Transverse colon (tissue), 4 donors: Measurements from ENCODE around the gene CAPN9. TPM values are rescaled to one million over a fixed set of nuclear protein-coding genes. Genes with fewer than 3 reads are reported as not detected.
"Not testable (repeated sequence)": the region's sequence is repeated elsewhere in the genome, so short reads cannot be mapped to it uniquely, and the experiment has no call there.

Source experiments
- DNase-seq: peaks from one replicate; pipeline ENCODE4 v3.0.0-alpha.2; 2019
- H3K27ac ChIP-seq, 4 donors: fragments of 200-600 bp; sonication (generic); 2 replicates each; pipeline ENCODE4 v1.5.1; 2016 to 2018; ENCODE audit warnings: inconsistent platforms in 4 of 4
- H3K27me3 ChIP-seq: fragments of 200-600 bp; sonication (generic); 2 replicates; pipeline ENCODE4 v1.5.1; 2017; ENCODE audit warnings: inconsistent platforms
- H3K36me3 ChIP-seq, 4 donors: fragments of 200-600 bp; sonication (generic); 2 replicates each; pipeline ENCODE4 v1.5.1; 2017 to 2019; ENCODE audit warnings: inconsistent platforms in 4 of 4
- H3K4me1 ChIP-seq, 4 donors: fragments of 200-600 bp; sonication (generic); 2 replicates each; pipeline ENCODE4 v1.5.1; 2017 to 2020; ENCODE audit warnings: inconsistent platforms in 4 of 4
- H3K4me3 ChIP-seq, 4 donors: fragments of 200-600 bp; sonication (generic); 1 replicate in 1 of 4; 2 replicates in 3 of 4; pipeline versions ENCODE4 v1.5.1 to v1.6.1; 2017 to 2019; ENCODE audit warnings: inconsistent platforms in 4 of 4
- H3K9me3 ChIP-seq, 2 donors: fragments of 200-600 bp; sonication (generic); 2 replicates each; pipeline ENCODE4 v1.5.1; 2017 to 2019; ENCODE audit warnings: inconsistent platforms in 2 of 2
- CTCF ChIP-seq, 5 experiments: fragments of 200-600 bp in 3 of 5; fragments of 450-650 bp in 2 of 5; sonication (generic) in 3 of 5; IDR thresholded peaks; 1 replicate in 2 of 5; 2 replicates in 3 of 5; pipeline ENCODE4 v1.5.1; 2016 to 2017; ENCODE audit warnings: antibody characterized with exemption in 5 of 5, inconsistent platforms in 3 of 5, mild to moderate bottlenecking in 2 of 5, moderate library complexity in 1 of 5
- EP300 ChIP-seq: sonication (generic); formaldehyde crosslinking; IDR thresholded peaks from one replicate; pipeline ENCODE4 v1.6.1; 2017; ENCODE audit warnings: antibody characterized with exemption, low read depth
- POLR2A ChIP-seq: fragments of 450-650 bp; IDR thresholded peaks from one replicate; pipeline ENCODE4 v1.6.1; 2016; ENCODE audit warnings: antibody characterized with exemption, mild to moderate bottlenecking, moderate library complexity
- POLR2AphosphoS5 ChIP-seq, 3 donors: sonication (generic); formaldehyde crosslinking; IDR thresholded peaks; one replicate each; pipeline ENCODE4 v1.6.1; 2016; ENCODE audit warnings: antibody characterized with exemption in 3 of 3
- WGBS, 2 donors: methylation state at CpG; one replicate each; pipeline ENCODE4 v1.1.5; 2018; ENCODE audit warnings: low coverage in 1 of 2; 5-methylcytosine and 5-hydroxymethylcytosine counted together
- in situ Hi-C, 4 donors: fragments of 200-750 bp; cut with MboI; loops; one replicate each; pipeline versions ENCODE4 v1.15.0 to v1.15.1; 2017; ENCODE audit warnings: low sequenced_read_pairs in 3 of 4, low pct_ligation_motif_present in 1 of 4, low pct_unique_long_range_greater_than_20kb in 1 of 4
- intact Hi-C: fragments of 100-400 bp; cut with DNase I; formaldehyde crosslinking; loops from one replicate; pipeline ENCODE4 v1.15.1; 2023; ENCODE audit warnings: low total_unique reads
- total RNA-seq, 4 donors: library from RNA; depleted of rRNA; stranded (reverse); fragments of >200 nt; gene quantifications; one replicate each; pipeline ENCODE4 v1.1.0, GENCODE V29; 2016

Gene CAPN9
- total RNA-seq: 10 to 100 TPM; 26.3 to 59.9 (median 32.7) TPM

GRCh38 chr1:230747127-230747730, at the start of gene CAPN9:
CAPN9 (plus strand) TSS chr1:230747388; CDS start chr1:230747497, 109 bp downstream.
- TF ChIP-seq POLR2AphosphoS5 (IDR thresholded peaks at IDR 0.05) (no peak), POLR2A (peak; percentile 55)
- peak; percentile 32 for DNase-seq
- 65% methylated on average over 14 of the region's 14 CpGs; no CpG with 5 or more reads in 1 of the 2 donors for WGBS, 2 donors
- peaks cover 0 to 19% (median 12%) of the 10 kb centered on the region in 4 donors for H3K4me1 ChIP-seq
- intact Hi-C loops: no loop called here
- no peaks in the 10 kb centered on the region for H3K36me3 ChIP-seq
- H3K4me3 ChIP-seq: peak within 1 kb of the TSS in 2 of 4 donors; percentile 18 to 24
- H3K9me3 ChIP-seq: no peaks in the 10 kb centered on the region
- H3K27me3 ChIP-seq: no peaks in the 10 kb centered on the region
- in situ Hi-C loops: no loop called here
- H3K27ac ChIP-seq: peak within 1 kb of the TSS; percentile 55 to 89 (median 60)

- Histone ChIP-seq H3K4me1 (no peaks in the 10 kb centered on the region), H3K9me3 (no peaks in the 10 kb centered on the region), H3K36me3 (peaks cover 0 to 8% (median 3%) of the 10 kb centered on the region in 4 donors), H3K4me3 (no peak overlapping the region), H3K27ac (no peak overlapping the region), H3K27me3 (no peaks in the 10 kb centered on the region)
- in situ Hi-C loops (no loop called here), intact Hi-C loops (no loop called here)
- WGBS, 2 donors: 93% methylated on average over 14 of the region's 14 CpGs; no CpG with 5 or more reads in 1 of the 2 donors
- TF ChIP-seq EP300 (no peak), POLR2A (no peak), POLR2AphosphoS5 (IDR thresholded peaks at IDR 0.05) (no peak), CTCF (IDR thresholded peaks at IDR 0.05) (no peak)
- DNase-seq: no peak
Observed at GRCh38 chr1:230698130-230698529, 49.1 kb upstream of the CAPN9 start.

GRCh38 chr1:230698964-230699363, 48.2 kb upstream of the CAPN9 start:
- H3K4me1 ChIP-seq, intact Hi-C loops, in situ Hi-C loops: not testable (repeated sequence)

GRCh38 chr1:230699716-230700115, 47.5 kb upstream of the CAPN9 start:
- no peak for DNase-seq
- Histone ChIP-seq H3K4me3 (no peak overlapping the region), H3K27ac (no peak overlapping the region), H3K36me3 (no peaks in the 10 kb centered on the region), H3K4me1 (no peaks in the 10 kb centered on the region), H3K9me3 (no peaks in the 10 kb centered on the region), H3K27me3 (no peaks in the 10 kb centered on the region)
- TF ChIP-seq POLR2A (no peak), CTCF (IDR thresholded peaks at IDR 0.05) (no peak), POLR2AphosphoS5 (IDR thresholded peaks at IDR 0.05) (no peak)
- in situ Hi-C loops (no loop called here), intact Hi-C loops (no loop called here)
- WGBS, 2 donors: 80 to 94% methylated on average over 1 of the region's 1 CpG

More at GRCh38 chr1:230698964-230699363, 48.2 kb upstream of the CAPN9 start:
- not testable (repeated sequence) for H3K27me3 ChIP-seq, DNase-seq, H3K9me3 ChIP-seq, H3K4me3 ChIP-seq, H3K27ac ChIP-seq, H3K36me3 ChIP-seq

- Histone ChIP-seq H3K4me1 (no peaks in the 10 kb centered on the region), H3K4me3 (no peak overlapping the region), H3K27ac (no peak overlapping the region), H3K9me3 (no peaks in the 10 kb centered on the region), H3K27me3 (no peaks in the 10 kb centered on the region), H3K36me3 (no peaks in the 10 kb centered on the region)
- intact Hi-C loops: no loop called here
- in situ Hi-C loops: no loop called here
- DNase-seq: no peak
- 77 to 79% methylated on average over 4 of the region's 4 CpGs for WGBS, 2 donors
- no peak for TF ChIP-seq POLR2A
- TF ChIP-seq CTCF (IDR thresholded peaks at IDR 0.05): no peak
- TF ChIP-seq EP300: no peak
Observed at GRCh38 chr1:230700132-230700531, 47.1 kb upstream of the CAPN9 start.
